K562 (cell line): ENCODE measurements around the gene TGFA. TPM values are rescaled to one million over a fixed set of nuclear protein-coding genes. Genes with fewer than 3 reads are reported as not detected.

Experiments used
- BRF2 ChIP-seq: IDR thresholded peaks from 3 replicates; pipeline ENCODE4 v1.6.1; 2011; ENCODE audit warnings: borderline replicate concordance, mild to moderate bottlenecking; ENCODE audit not compliant: insufficient read length, insufficient read depth
- CTCFL ChIP-seq: IDR thresholded peaks from 2 replicates; pipeline ENCODE4 v1.6.1; 2011; ENCODE audit warnings: borderline replicate concordance, low read depth, mild to moderate bottlenecking, moderate library complexity, low read length; ENCODE audit not compliant: insufficient read depth, poor library complexity, severe bottlenecking
- TBP ChIP-seq: optimal IDR thresholded peaks from 2 replicates; pipeline ENCODE3; 2011; ENCODE audit warnings: low read depth, low read length, improper control_type of control experiment
- THAP12 ChIP-seq: fragments of 250-450 bp; sonication (Bioruptor Pico); IDR thresholded peaks from 2 replicates; pipeline ENCODE4 v1.9.0; 2021; ENCODE audit warnings: mild to moderate bottlenecking, inconsistent platforms
- ZNF146 ChIP-seq: IDR thresholded peaks from one replicate; pipeline ENCODE4 v1.6.1; 2018; ENCODE audit warnings: missing compliant biosample characterization; ENCODE audit not compliant: unreplicated experiment
- ZNF3 ChIP-seq: fragments of 250-450 bp; sonication (Bioruptor Pico); IDR thresholded peaks from 2 replicates; pipeline ENCODE4 v1.5.0; 2021; ENCODE audit warnings: mild to moderate bottlenecking, moderate library complexity
- ZNF431 ChIP-seq: sonication (generic); formaldehyde crosslinking; IDR thresholded peaks from 2 replicates; pipeline ENCODE4 v1.8.0; 2022; ENCODE audit warnings: mild to moderate bottlenecking, missing genetic modification reagents
- polyA plus RNA-seq, 8 experiments: library from polyadenylated mRNA; depleted of rRNA in 4 of 8; stranded (reverse) in 5 of 8; unstranded in 3 of 8; fragments of >200 nt; fragmentation: Nextera tagmentation in 2 of 8; fragmentation: Illumina TruSeq in 1 of 8; extraction: Ambion mirVana in 2 of 8; extraction: Trizol in 1 of 8; gene quantifications; 2 replicates each; pipeline versions ENCODE4 v1.2.1 to v1.2.3, GENCODE V29; 2011 to 2014; ENCODE audit warnings: inconsistent platforms in 1 of 8, missing spikeins in 1 of 8
- total RNA-seq, 7 experiments: library from RNA; depleted of rRNA in 6 of 7; stranded (reverse); fragments of >200 nt in 6 of 7; fragmentation: Illumina TruSeq in 2 of 7; extraction: Trizol in 2 of 7; gene quantifications; 2 replicates each; pipeline versions ENCODE4 v1.2.1 to v1.2.3, GENCODE V29; 2011 to 2021; ENCODE audit warnings: low replicate concordance in 1 of 7

TGFA gene
- total and polyA plus RNA-seq, 9 of the 15 experiments (the other 6 are each of a cell fraction or from before 2014, with no cell fraction given) = not detected

GRCh38 chr2:70461981-70462876 is 91.4 kb downstream of the TGFA start (continued):
- TF ChIP-seq CTCFL = no peak
- TF ChIP-seq THAP12 (CRISPR knock-in tag) = no peak
- TF ChIP-seq ZNF431 (CRISPR knock-in tag) = no peak
- no peak for TF ChIP-seq BRF2
- TF ChIP-seq TBP = no peak
- no peak for TF ChIP-seq ZNF146
- no peak for TF ChIP-seq ZNF3 (CRISPR knock-in tag)
